NB4 (cell line): ENCODE results near the gene ACTC1.
"Not testable (repeated sequence)": the region's sequence is repeated elsewhere in the genome, so short reads cannot be mapped to it uniquely, and the experiment has no call there.

Source experiments
- DNase-seq: peaks from one replicate; pipeline ENCODE4 v3.0.0; 2010; ENCODE audit warnings: low read depth
- H3K4me3 ChIP-seq: one replicate; pipeline ENCODE4 v1.5.1; 2011; ENCODE audit warnings: mild to moderate bottlenecking, low read depth, low read length, moderate library complexity
- MYC ChIP-seq: IDR thresholded peaks from 2 replicates; pipeline ENCODE4 v1.6.1; 2011; ENCODE audit warnings: low read depth, low read length
- POLR2A ChIP-seq: IDR thresholded peaks from 2 replicates; pipeline ENCODE4 v1.6.1; 2011; ENCODE audit warnings: mild to moderate bottlenecking; ENCODE audit not compliant: insufficient read length; ENCODE audit errors: extremely low read depth
- TF ChIP-seq, protein P1 (sequence below): IDR thresholded peaks from 2 replicates; pipeline ENCODE4 v1.6.1; 2011; ENCODE audit warnings: low read depth, low read length
- TF ChIP-seq, protein P2 (sequence below): IDR thresholded peaks from one replicate; pipeline ENCODE4 v1.5.1; 2012; ENCODE audit warnings: low read depth, low read length

ACTC1 gene

DNA sequence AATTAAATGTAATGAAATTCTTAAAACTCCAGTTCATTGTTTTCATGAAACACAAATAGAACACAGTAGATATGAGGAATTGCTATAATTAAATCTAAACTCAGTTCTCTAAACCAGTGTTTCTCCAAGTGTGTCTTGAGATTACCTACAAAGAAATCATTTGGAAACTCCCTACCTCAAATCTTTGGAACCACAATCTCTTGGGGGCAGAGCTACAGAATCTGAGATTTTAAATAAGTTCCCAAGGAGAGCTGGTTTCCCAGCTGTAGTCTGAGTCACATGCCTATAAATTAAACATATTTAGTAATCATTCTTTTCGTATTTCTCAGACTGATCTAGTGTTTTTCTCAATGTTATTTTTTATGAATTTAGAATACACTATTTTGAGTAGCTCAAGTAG, 17.0 kb upstream of the ACTC1 start:
- TF ChIP-seq, protein P1, sequence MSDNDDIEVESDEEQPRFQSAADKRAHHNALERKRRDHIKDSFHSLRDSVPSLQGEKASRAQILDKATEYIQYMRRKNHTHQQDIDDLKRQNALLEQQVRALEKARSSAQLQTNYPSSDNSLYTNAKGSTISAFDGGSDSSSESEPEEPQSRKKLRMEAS: no peak
- no peak for TF ChIP-seq MYC
- no peak for TF ChIP-seq POLR2A
- TF ChIP-seq, protein P2, sequence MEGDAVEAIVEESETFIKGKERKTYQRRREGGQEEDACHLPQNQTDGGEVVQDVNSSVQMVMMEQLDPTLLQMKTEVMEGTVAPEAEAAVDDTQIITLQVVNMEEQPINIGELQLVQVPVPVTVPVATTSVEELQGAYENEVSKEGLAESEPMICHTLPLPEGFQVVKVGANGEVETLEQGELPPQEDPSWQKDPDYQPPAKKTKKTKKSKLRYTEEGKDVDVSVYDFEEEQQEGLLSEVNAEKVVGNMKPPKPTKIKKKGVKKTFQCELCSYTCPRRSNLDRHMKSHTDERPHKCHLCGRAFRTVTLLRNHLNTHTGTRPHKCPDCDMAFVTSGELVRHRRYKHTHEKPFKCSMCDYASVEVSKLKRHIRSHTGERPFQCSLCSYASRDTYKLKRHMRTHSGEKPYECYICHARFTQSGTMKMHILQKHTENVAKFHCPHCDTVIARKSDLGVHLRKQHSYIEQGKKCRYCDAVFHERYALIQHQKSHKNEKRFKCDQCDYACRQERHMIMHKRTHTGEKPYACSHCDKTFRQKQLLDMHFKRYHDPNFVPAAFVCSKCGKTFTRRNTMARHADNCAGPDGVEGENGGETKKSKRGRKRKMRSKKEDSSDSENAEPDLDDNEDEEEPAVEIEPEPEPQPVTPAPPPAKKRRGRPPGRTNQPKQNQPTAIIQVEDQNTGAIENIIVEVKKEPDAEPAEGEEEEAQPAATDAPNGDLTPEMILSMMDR: no peak
- DNase-seq: no peak
- no peak overlapping the region for H3K4me3 ChIP-seq

DNA sequence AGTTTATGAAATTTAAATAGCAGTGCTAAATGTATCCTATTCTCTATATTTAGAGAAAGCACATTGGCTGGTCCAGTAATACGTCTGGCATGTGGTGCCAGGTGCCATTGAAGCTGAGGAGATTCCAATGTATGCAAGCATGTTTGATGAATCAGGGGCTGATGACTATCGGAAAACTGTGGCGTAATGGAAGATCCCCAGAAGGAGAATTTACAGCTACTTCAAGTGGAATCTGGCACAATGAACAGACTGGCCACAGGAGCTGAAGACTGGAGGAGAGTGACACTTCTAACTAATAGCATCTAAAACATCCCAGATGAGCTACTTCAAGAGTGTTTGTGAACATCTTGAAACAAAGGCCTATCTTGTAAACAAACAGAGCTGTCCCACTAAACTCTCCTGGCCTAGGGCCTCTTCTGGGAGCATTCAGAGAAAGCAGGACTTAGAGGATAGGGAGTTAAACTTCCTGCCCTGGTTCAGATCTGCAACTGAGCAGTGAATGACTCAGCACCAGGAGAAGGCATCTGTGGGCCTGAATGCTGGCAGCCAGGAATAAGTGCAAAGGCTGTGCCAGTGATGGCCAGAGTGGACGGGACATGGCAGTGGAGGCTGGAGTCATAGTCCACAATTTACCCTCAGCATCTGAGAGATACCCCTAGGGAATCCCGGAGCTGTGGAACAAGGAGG, 15.2 kb upstream of the ACTC1 start:
- H3K4me3 ChIP-seq: no peak overlapping the region
- DNase-seq: no peak
- TF ChIP-seq, protein P2: no peak
- TF ChIP-seq POLR2A: no peak
- no peak for TF ChIP-seq MYC
- TF ChIP-seq, protein P1: no peak

DNA sequence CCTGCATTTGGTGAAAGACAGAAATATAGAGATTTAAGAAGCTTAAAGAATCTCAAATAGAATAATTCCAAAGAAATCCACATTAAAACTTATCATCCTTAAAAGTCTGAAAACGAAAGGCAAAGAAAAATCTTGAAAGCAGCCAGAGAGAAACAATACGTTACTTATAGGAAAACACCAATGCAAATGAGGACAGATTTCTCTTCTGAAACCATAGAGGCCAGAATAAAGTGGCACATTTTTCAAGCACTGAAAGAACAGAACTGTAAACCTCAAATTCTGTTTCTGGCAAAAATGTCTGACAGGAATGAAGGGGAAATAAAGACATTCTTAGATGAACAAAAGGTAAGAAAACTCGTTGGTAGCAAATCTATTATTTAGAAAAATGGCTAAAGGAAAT, 13.8 kb upstream of the ACTC1 start:
- no peak overlapping the region for H3K4me3 ChIP-seq
- no peak for TF ChIP-seq POLR2A
- TF ChIP-seq, protein P2: no peak
- TF ChIP-seq MYC: no peak
- TF ChIP-seq, protein P1: no peak
- no peak for DNase-seq

DNA sequence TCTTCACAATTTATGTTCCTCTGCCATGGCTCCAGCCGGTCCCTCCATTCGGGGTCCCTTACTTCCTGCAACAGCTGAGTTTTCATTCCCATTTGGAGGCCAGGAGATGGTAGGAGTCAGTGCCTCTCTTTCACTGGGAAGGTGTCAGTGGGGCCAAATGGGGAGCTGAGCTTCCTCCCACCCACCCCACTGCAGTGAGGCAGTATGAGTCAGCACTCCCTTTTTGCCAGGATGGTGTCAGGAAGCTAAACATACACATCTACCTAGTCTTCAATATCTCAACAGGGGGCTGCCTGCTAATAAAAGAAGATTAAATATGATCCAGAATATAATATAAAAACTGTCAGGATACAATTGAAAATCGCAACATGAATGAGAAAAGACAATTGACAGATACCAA, 12.7 kb upstream of the ACTC1 start:
- DNase-seq: no peak
- TF ChIP-seq MYC (no peak), POLR2A (no peak)
- TF ChIP-seq, protein P2: no peak
- TF ChIP-seq, protein P1: no peak
- no peak overlapping the region for H3K4me3 ChIP-seq

DNA sequence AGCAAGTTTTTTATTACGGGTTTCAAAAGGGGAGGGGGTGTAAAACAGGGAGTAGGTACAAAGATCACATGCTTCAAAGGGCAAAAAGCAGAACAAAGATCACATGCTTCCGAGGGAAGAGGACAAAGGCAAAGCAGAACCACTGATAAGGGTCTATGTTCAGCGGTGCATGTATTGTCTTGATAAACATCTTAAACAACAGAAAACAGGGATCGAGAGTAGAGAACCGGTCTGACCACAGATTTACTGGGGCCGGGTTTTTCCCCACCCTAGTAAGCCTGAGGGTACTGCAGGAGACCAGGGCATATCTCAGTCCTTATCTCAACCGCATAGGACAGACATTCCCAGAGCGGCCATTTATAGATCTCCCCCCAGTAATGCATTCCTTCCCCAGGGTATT, 11.9 kb upstream of the ACTC1 start:
- not testable (repeated sequence) for DNase-seq, H3K4me3 ChIP-seq

DNA sequence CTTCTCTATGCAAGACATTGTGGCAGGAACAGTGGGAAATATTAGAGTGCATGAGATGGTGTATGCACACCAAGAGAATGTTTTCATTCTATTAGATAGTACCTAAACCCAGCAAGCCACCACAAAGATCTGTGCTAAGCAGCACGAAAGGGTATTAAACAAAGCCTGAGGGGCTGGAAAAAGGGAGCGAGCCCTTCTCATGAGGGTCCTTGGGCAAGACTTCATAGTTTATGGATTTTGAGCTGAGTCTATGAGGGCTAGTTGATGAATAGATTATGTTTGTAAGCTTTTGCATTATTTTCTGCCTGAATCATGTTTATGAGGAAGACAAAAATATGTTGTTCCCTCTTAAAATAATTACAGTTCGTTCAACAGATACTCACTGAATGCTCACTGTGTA, 9.4 kb upstream of the ACTC1 start:
- TF ChIP-seq POLR2A: no peak
- TF ChIP-seq, protein P2: no peak
- DNase-seq: no peak
- H3K4me3 ChIP-seq: no peak overlapping the region
